ENCODE data around the gene SAP30BP. TPM values are rescaled to one million over a fixed set of nuclear protein-coding genes. Genes with fewer than 3 reads are reported as not detected.

The SAP30BP gene
- total and polyA plus RNA-seq, 2 of the 13 experiments (the other 11 are each of a cell fraction or from before 2014, with no cell fraction given): 67.7 to 99.4 TPM

- no peak for TF ChIP-seq ZFP36L1 (CRISPR knock-in tag; IDR thresholded peaks at IDR 0.05)
- 0 out of 2 replicates have a peak, but pooled peaks have one; percentile 52 for TF ChIP-seq THYN1 (CRISPR knock-in tag; IDR thresholded peaks at IDR 0.05; ENCODE audit: borderline replicate concordance, low read depth)
- TF ChIP-seq POLR2A (IDR thresholded peaks at IDR 0.05; ENCODE audit: insufficient read depth in 1 of 2, low read depth in 2 of 2, low read length in 2 of 2): peak in 1 of 2 experiments; percentile 35; a peak in 1 of 4 replicates
- TF ChIP-seq ZNF225 (CRISPR knock-in tag; IDR thresholded peaks at IDR 0.05): 0 out of 2 replicates have a peak, but pooled peaks have one; percentile 45
- 0 out of 2 replicates have a peak, but pooled peaks have one; percentile 85 for TF ChIP-seq SMAD1 (CRISPR knock-in tag; IDR thresholded peaks at IDR 0.05; ENCODE audit: borderline replicate concordance, low read depth)
- no peak; the same call in 1 of the 2 replicates for TF ChIP-seq HOXA9 (CRISPR knock-in tag; IDR thresholded peaks at IDR 0.05; ENCODE audit: borderline replicate concordance)
- no peak for TF ChIP-seq HNF1A (IDR thresholded peaks at IDR 0.05; ENCODE audit: low read depth)
- TF ChIP-seq HNF1A (CRISPR knock-in tag; IDR thresholded peaks at IDR 0.05; ENCODE audit: borderline replicate concordance): no peak
- no peak for TF ChIP-seq MTF2 (CRISPR knock-in tag; IDR thresholded peaks at IDR 0.05; ENCODE audit: borderline replicate concordance)
- TF ChIP-seq HMGXB3 (CRISPR knock-in tag; IDR thresholded peaks at IDR 0.05; ENCODE audit: borderline replicate concordance): no peak
- 0 out of 2 replicates have a peak, but pooled peaks have one; percentile 15 for TF ChIP-seq ZNF547 (CRISPR knock-in tag; IDR thresholded peaks at IDR 0.05)
- no peak for TF ChIP-seq ZNF576 (CRISPR knock-in tag; IDR thresholded peaks at IDR 0.05)
- TF ChIP-seq AGO2 (optimal IDR thresholded peaks at IDR 0.05; ENCODE audit: low read depth, low read length): peak; percentile 62
- TF ChIP-seq EED (CRISPR knock-in tag; IDR thresholded peaks at IDR 0.05): no peak
- no peak for TF ChIP-seq NONO (IDR thresholded peaks at IDR 0.05)
- no peak for TF ChIP-seq NONO (CRISPR knock-in tag; conservative IDR thresholded peaks at IDR 0.05)
- TF ChIP-seq PAX8 (CRISPR knock-in tag; IDR thresholded peaks at IDR 0.05; ENCODE audit: borderline replicate concordance): peak; percentile 91; the same call in 1 of the 2 replicates
- TF ChIP-seq ZNF720 (CRISPR knock-in tag; IDR thresholded peaks at IDR 0.05): no peak
- peak; percentile 83 for TF ChIP-seq BRD4 (CRISPR knock-in tag; IDR thresholded peaks at IDR 0.05)
- TF ChIP-seq ZNF841 (CRISPR knock-in tag; IDR thresholded peaks at IDR 0.05; ENCODE audit: borderline replicate concordance): no peak
- no peak for TF ChIP-seq RFXANK (CRISPR knock-in tag; IDR thresholded peaks at IDR 0.05)
These were observed 86.6 kb downstream of the SAP30BP start (continued) for GRCh38 chr17:75753514-75754377.
